ENCODE results near the gene STRIP1. TPM values are rescaled to one million over a fixed set of nuclear protein-coding genes. Genes with fewer than 3 reads are reported as not detected.

STRIP1 gene
- total and polyA plus RNA-seq, 2 donors (not counting 3 experiments of a cell fraction or from before 2014, with no cell fraction given): 26.2 to 42.1 TPM

GRCh38 chr1:110047463-110047862, 13.0 kb downstream of the STRIP1 start:
- intact Hi-C loops (cut with micrococcal nuclease) (loop anchor here (1.0 kb wide), 1 partner anchor 12 kb away; no protein-coding TSS in a partner anchor), dilution Hi-C loops (cut with MboI; ENCODE audit: extremely low pct_ligation_motif_present, low sequenced_read_pairs) (no loop called here)
- FAIRE-seq (no peak), DNase-seq (ENCODE audit: low read depth, low spot score) (no peak)
- Histone ChIP-seq H3K9ac (replicated peaks; ENCODE audit: extremely low read depth, insufficient read depth, low read length) (no peak overlapping the region), H3K9me1 (replicated peaks; ENCODE audit: control insufficient read depth, extremely low read depth, insufficient read depth, low read length) (no peaks in the 10 kb centered on the region), H3K79me2 (ENCODE audit: control insufficient read depth, insufficient read depth, low read length) (no peaks in the 10 kb centered on the region), H4K20me1 (replicated peaks; ENCODE audit: control insufficient read depth, extremely low read depth, insufficient read depth, low read length) (no peaks in the 10 kb centered on the region), H3K9me3 (replicated peaks; ENCODE audit: control insufficient read depth, insufficient read depth, low read length) (no peaks in the 10 kb centered on the region), H3K27me3 (ENCODE audit: control insufficient read depth in 2 of 2, insufficient read depth in 2 of 2, low read length in 2 of 2) (no peaks in the 10 kb centered on the region), H3K27ac (ENCODE audit: insufficient read depth, low read depth, low read length) (no peak overlapping the region), H3K4me2 (ENCODE audit: insufficient read depth, low read length) (no peak overlapping the region), H3K4me1 (ENCODE audit: control insufficient read depth, extremely low read depth, insufficient read depth, low read length) (no peaks in the 10 kb centered on the region), H3K36me3 (ENCODE audit: control insufficient read depth in 2 of 2, extremely low read depth in 1 of 2, insufficient read depth in 2 of 2, low read length in 2 of 2) (peaks cover 22 to 63% of the 10 kb centered on the region in 2 experiments), H2AFZ (ENCODE audit: low read depth, low read length) (no peak overlapping the region), H3K4me3 (replicated peaks in 1 of 3; ENCODE audit: insufficient read depth in 1 of 3, low read depth in 1 of 3, low read length in 3 of 3) (no peak overlapping the region)
- CTCF ChIA-PET: interaction anchor here (0.9 to 1.8 kb wide), 3 partner anchors 13 to 41 kb away, joined by 3 to 4 read pairs (median 3); partner anchors contain the start of gene STRIP1
- BruUV-seq (replicated peaks): no TSS peak
- TF ChIP-seq FOS (IDR thresholded peaks at IDR 0.05; ENCODE audit: borderline replicate concordance, insufficient read depth, low read length) (no peak), EZH2 (IDR thresholded peaks at IDR 0.05; ENCODE audit: borderline replicate concordance, low read depth, low read length, severe bottlenecking) (no peak), MYC (IDR thresholded peaks at IDR 0.05; ENCODE audit: low read depth, low read length) (no peak), POLR2A (IDR thresholded peaks at IDR 0.05; ENCODE audit: low read depth, low read length) (no peak)
- POLR2A ChIA-PET: no interaction called here

GRCh38 chr1:110048240-110048639, 13.8 kb downstream of the STRIP1 start:
- H3K79me2 ChIP-seq (ENCODE audit: control insufficient read depth, insufficient read depth, low read length): no peaks in the 10 kb centered on the region
- no peaks in the 10 kb centered on the region for H3K4me1 ChIP-seq (ENCODE audit: control insufficient read depth, extremely low read depth, insufficient read depth, low read length)
- no peak for TF ChIP-seq MYC (IDR thresholded peaks at IDR 0.05; ENCODE audit: low read depth, low read length)
- TF ChIP-seq EZH2 (IDR thresholded peaks at IDR 0.05; ENCODE audit: borderline replicate concordance, low read depth, low read length, severe bottlenecking): no peak
- TF ChIP-seq POLR2A (IDR thresholded peaks at IDR 0.05; ENCODE audit: low read depth, low read length): no peak
- TF ChIP-seq POLR2AphosphoS5 (IDR thresholded peaks at IDR 0.05; ENCODE audit: insufficient read depth, low read depth, low read length): no peak
- TF ChIP-seq GATA2 (IDR thresholded peaks at IDR 0.05; ENCODE audit: insufficient read depth, insufficient read length, low read depth, low read length): no peak
- TF ChIP-seq, protein P1, sequence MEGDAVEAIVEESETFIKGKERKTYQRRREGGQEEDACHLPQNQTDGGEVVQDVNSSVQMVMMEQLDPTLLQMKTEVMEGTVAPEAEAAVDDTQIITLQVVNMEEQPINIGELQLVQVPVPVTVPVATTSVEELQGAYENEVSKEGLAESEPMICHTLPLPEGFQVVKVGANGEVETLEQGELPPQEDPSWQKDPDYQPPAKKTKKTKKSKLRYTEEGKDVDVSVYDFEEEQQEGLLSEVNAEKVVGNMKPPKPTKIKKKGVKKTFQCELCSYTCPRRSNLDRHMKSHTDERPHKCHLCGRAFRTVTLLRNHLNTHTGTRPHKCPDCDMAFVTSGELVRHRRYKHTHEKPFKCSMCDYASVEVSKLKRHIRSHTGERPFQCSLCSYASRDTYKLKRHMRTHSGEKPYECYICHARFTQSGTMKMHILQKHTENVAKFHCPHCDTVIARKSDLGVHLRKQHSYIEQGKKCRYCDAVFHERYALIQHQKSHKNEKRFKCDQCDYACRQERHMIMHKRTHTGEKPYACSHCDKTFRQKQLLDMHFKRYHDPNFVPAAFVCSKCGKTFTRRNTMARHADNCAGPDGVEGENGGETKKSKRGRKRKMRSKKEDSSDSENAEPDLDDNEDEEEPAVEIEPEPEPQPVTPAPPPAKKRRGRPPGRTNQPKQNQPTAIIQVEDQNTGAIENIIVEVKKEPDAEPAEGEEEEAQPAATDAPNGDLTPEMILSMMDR (IDR thresholded peaks at IDR 0.05; ENCODE audit: extremely low read depth in 1 of 2, insufficient read depth in 1 of 2, low read depth in 1 of 2, low read length in 2 of 2): no peak
- TF ChIP-seq JUN (IDR thresholded peaks at IDR 0.05; ENCODE audit: borderline replicate concordance, insufficient read depth, insufficient read length, low read depth): no peak
- no peaks in the 10 kb centered on the region for H3K27me3 ChIP-seq (ENCODE audit: control insufficient read depth in 2 of 2, insufficient read depth in 2 of 2, low read length in 2 of 2)
- no peaks in the 10 kb centered on the region for H3K9me3 ChIP-seq (replicated peaks; ENCODE audit: control insufficient read depth, insufficient read depth, low read length)
- peaks cover 25 to 59% of the 10 kb centered on the region in 2 experiments for H3K36me3 ChIP-seq (ENCODE audit: control insufficient read depth in 2 of 2, extremely low read depth in 1 of 2, insufficient read depth in 2 of 2, low read length in 2 of 2)
- FAIRE-seq (no peak), DNase-seq (ENCODE audit: low read depth, low spot score) (no peak)
- H3K9me1 ChIP-seq (replicated peaks; ENCODE audit: control insufficient read depth, extremely low read depth, insufficient read depth, low read length): no peaks in the 10 kb centered on the region
- no peak overlapping the region for H3K27ac ChIP-seq (ENCODE audit: insufficient read depth, low read depth, low read length)
- no peak overlapping the region for H2AFZ ChIP-seq (ENCODE audit: low read depth, low read length)
- dilution Hi-C loops (cut with MboI; ENCODE audit: extremely low pct_ligation_motif_present, low sequenced_read_pairs) (no loop called here), intact Hi-C loops (cut with micrococcal nuclease) (no loop called here)
- ChIA-PET CTCF (interaction anchor here (0.9 to 1.8 kb wide), 3 partner anchors 12 to 40 kb away, joined by 3 to 4 read pairs (median 3); partner anchors contain the start of gene STRIP1), POLR2A (no interaction called here)
- no peaks in the 10 kb centered on the region for H4K20me1 ChIP-seq (replicated peaks; ENCODE audit: control insufficient read depth, extremely low read depth, insufficient read depth, low read length)
- H3K9ac ChIP-seq (replicated peaks; ENCODE audit: extremely low read depth, insufficient read depth, low read length): no peak overlapping the region
- H3K4me2 ChIP-seq (ENCODE audit: insufficient read depth, low read length): no peak overlapping the region
- no TSS peak for BruUV-seq (replicated peaks)
- no peak overlapping the region for H3K4me3 ChIP-seq (replicated peaks in 1 of 3; ENCODE audit: insufficient read depth in 1 of 3, low read depth in 1 of 3, low read length in 3 of 3)

All from endothelial cell of umbilical vein (primary cell).